ACHN (cell line): ENCODE data around the gene SPINK9.

Source experiments
- DNase-seq: peaks from one replicate; pipeline ENCODE4 v3.0.0-alpha.2; 2015
- in situ Hi-C: cut with HindIII; loops from 2 replicates; pipeline ENCODE4 v1.10.0; 2017; ENCODE audit warnings: low sequenced_read_pairs, low pct_ligation_motif_present, low pct_unique_long_range_greater_than_20kb

Gene SPINK9

DNA sequence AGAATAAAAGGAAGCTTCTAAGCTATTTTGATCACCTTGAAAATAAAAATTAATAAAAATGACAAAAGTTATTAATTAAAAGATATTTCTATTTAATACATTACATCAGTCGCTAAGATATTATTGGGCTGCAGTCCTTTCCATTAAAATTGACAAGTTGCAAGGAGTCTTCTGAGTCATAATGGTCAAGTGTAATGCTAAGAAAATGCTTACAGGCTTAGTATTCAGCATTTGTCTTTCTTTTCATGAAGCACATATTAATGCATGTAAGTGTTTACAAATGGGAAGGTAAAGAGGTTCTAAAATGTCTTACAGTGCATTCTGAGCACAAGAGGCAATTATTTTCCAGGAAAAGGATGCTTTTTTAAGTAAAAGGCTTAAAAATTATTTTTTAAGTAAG lies 17.3 kb downstream of the SPINK9 start:
- DNase-seq: no peak
- in situ Hi-C loops: no loop called here

- in situ Hi-C loops: no loop called here
- DNase-seq: no peak
Measured at GRCh38 chr5:148353634-148354033, 18.3 kb downstream of the SPINK9 start.

- DNase-seq: no peak
- in situ Hi-C loops: no loop called here
Measured at GRCh38 chr5:148364343-148364742, 29.0 kb downstream of the SPINK9 start.

DNA sequence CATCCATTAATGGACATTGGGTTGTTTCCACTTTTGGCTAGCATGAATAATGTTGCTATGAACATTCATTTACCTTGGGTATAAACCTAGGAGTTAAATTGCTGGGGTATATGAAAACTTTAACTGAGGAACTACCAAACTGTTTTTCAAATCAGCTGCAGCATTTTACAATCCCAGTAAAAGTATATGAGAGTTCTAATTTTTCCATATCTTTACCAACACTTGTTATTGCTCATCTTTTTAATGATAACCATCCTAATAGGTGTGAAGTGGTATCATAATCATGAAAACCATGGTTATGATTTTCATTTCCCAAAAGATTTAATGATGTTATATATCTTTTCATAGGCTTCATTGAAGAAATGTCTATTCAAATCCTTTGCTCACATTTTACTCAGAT lies 32.9 kb downstream of the SPINK9 start:
- DNase-seq: no peak
- in situ Hi-C loops: no loop called here

DNA sequence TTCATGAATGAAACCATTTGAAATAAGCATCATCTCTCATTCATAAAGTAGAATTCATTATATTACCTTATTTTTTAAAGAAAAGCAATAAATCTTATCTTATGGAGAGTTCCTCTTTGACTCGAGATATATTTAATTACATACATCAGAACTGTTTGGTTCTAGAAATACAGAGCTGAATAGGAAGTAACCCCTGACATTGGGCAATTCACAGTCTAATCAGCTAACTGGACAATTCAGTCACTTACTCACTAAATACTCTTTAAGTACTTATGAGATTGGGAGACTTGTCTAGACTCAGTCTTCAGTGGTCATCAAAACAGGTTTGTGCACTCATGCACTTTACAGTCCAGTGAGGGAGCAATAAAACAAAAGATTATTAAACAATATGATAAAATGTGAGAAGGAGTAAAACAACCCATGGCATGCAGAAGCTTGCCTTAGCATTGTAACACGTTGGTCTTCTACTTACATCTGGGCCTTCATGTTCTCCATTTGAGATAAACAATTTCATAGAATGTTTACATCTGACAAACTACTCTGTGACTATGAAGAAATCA lies 36.9 kb downstream of the SPINK9 start:
- DNase-seq: no peak

GRCh38 chr5:148372893-148373292 lies 37.5 kb downstream of the SPINK9 start:
- DNase-seq: no peak
- in situ Hi-C loops: no loop called here

More for the DNA sequence above, 36.9 kb downstream of the SPINK9 start:
- in situ Hi-C loops: no loop called here

GRCh38 chr5:148374690-148375360 lies 39.5 kb downstream of the SPINK9 start:
- in situ Hi-C loops: no loop called here
- DNase-seq: peak; percentile 49

DNA sequence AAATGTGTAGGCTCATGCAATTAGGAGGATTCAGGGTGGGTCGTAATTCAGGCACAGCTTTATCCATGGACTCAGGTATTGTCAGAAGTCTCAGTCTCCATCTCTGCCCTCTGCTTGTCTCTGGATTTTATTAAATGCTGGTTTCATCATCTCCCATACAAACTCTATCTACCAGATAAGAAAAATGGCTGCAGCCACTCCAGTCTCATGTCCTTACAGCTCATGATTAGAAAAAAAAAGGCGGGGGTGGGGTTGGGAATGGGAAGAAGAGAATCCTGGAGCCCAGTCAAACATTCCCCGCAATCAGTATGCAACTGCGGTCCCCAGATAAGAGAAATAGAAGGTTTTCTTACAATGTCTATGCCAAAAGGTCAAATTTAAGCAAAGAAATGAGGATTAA lies 40.8 kb downstream of the SPINK9 start:
- in situ Hi-C loops: no loop called here
- no peak for DNase-seq

GRCh38 chr5:148378670-148379069 lies 43.3 kb downstream of the SPINK9 start:
- in situ Hi-C loops: no loop called here
- DNase-seq: no peak

GRCh38 chr5:148379340-148379739 lies 44.0 kb downstream of the SPINK9 start:
- in situ Hi-C loops: no loop called here
- no peak for DNase-seq

DNA sequence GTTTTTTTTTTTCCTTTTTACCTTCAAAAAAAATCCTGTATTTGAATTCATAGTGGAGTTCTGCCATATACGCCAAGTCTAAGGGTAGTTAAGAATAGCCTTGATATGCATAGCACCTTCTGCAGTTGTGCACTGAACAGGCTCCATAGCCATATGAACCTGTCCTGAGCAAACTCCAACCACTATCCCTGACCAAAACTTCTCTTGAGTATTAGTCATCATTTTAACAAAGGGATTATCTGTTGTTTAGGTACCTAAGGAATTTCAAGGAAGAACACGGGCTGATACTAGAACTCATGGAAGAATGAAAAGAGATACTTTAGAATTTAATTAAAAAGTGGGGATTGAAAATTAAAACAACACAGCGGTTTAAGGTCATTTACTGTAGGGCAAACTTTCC lies 46.5 kb downstream of the SPINK9 start:
- in situ Hi-C loops: no loop called here
- no peak for DNase-seq

DNA sequence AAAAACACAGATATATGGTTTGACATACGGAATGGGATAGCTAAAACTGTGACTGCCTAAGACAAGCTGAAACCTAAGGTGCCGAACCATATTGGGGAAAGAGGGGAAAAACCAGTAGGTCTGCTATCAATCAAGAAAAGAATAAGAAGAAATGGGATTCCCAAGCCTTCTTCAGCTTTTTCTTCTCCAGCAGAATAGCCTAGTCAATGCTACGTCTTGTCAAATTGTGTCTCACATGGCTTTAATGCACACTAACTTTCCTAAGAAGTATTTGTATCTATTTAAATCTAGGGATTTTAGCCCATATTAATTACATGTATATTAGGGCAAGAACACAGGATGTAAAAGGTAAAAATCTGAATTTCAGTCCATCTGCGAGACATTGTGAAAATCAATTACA lies 47.6 kb downstream of the SPINK9 start:
- DNase-seq: no peak
- in situ Hi-C loops: no loop called here

DNA sequence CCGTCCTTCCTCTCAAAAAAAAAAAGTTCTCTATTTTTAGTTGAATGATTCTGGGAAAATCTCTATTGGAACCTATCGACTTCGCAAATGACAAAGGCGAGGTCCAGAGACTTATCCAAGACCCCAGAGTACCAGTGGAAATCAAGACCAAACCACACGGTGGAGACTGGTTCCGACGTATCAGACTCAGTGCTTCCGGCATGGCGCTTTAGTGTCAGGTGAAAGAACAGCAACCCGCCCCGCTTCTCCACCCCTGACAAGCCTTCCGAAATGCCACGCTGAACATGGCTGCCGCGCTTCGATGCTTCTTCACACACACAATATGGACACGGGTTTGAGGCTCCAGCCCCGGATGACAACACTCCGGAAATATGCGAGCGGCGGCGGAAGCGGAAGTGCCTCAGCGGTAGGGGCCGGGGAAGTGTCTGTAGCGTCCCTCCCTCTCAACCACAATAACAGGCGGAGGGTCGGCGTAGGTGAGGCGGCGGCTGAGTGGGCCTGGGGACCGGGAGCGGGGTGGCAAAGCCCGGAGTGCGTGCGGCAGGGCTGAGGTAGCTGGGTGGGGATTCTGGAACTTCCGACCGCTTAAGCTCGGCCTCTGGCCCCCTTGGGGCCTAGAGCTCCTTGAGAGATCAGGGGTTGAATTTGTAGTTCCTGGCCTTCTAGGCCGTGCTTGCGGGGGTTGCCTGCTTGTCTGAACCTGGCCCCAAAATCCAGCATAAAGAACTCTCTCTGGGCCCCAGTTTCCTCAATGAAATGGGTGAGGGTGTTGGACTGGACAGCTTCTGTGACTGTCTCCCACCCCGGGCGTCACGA lies 48.4 kb downstream of the SPINK9 start, which contains the start of gene FBXO38:
Gene FBXO38, plus strand, starts transcription at position 395 of the 816 bp plus-strand sequence. CDS start 10,819 bp downstream, outside the sequence.
- in situ Hi-C loops: no loop called here
- peak; percentile 95 for DNase-seq

DNA sequence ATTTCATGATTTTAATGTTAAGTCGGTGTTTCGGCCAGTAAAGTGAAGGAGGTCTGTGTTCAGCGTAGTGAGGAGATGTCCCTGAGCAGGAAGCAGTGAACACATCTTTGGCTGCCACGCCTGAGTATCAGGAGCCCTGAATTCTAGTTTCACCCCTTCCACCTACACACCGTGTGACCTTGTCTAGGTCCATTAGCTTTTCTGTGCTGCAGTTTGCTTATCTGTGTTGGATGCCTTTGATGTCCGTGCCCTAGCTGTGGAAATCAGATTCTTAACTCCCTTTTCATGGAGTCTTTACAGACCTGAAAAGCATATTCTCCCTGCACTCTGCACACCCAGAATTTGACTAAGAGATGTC lies 49.0 kb downstream of the SPINK9 start:
- DNase-seq: peak; percentile 19

GRCh38 chr5:148385094-148385493 lies 49.7 kb downstream of the SPINK9 start:
- no peak for DNase-seq
- in situ Hi-C loops: no loop called here

More for the DNA sequence above, 49.0 kb downstream of the SPINK9 start:
- in situ Hi-C loops: no loop called here

GRCh38 chr5:148386041-148386440 lies 50.7 kb downstream of the SPINK9 start:
- in situ Hi-C loops: no loop called here
- no peak for DNase-seq

DNA sequence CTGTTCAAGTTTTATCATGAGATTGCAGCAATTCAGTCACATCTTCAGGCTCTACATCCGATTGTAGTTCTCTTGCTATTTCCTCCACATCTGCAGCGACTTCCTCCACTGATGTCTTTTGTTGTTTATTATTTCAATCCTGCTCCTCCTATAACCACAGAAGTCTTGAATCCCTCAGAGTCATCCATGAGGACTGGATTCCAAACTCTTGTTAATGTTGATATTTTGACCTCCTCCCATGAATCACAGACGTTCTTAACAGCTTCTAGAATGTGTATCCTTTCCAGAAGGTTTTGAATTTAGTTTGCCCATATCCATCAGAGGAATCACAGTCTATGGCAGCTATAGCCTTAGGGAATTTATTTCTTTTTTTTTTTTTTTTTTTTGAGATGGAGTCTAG lies 52.0 kb downstream of the SPINK9 start:
- in situ Hi-C loops: no loop called here
- no peak for DNase-seq

DNA sequence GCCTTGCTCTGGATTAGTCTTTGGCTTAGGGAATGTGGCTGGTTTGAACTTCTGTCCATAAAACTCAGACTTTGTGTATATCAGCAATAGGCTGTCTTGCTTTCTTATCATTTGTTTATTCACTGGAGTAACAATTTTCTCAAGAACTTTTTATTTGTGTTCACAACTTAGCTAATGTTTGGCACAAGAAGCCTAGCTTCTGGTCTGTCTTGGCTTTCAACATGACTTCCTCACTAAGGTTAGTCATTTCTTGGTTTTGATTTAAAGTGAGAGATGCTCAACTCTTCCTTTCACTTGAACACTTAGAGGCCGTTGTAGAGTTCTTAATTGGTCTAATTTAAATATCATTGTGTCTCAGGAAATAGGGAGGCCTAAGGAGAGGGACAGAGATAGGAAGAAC lies 53.3 kb downstream of the SPINK9 start:
- no peak for DNase-seq
- in situ Hi-C loops: no loop called here
